ENCODE measurements around the gene CPXM1. TPM values are rescaled to one million over a fixed set of nuclear protein-coding genes. Genes with fewer than 3 reads are reported as not detected.

Gene CPXM1
- total and polyA plus RNA-seq, 10 of the 15 experiments (the other 5 are each of a cell fraction or from before 2014, with no cell fraction given), result 0.22 to 3.9 (median 0.63) TPM; not detected in 2

DNA sequence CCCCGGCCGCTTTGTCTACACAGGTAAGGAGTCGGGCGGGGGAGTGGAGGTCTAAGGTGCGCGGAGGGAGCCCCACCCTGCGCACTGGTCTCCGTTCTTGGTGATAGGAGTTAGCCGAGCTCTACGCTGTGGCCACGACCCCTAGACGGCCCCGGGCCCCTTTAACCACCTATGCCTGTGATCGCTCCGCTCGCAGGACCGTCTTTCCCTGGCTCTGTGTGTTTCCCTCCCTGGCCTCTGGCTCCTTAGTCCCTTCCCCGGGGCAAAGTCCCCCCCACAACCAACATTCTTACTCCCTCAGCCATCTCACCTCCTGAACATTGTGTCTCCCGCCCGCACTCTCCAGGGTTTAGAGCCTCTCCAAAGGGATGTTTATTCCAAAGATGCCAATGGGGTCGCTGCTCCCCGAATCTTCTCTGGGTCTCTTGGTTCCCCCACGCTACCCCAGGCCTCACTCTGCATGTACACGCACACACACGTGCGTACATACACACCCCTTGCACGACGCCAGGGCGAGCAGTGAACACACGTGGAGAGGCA lies 50.4 kb downstream of the CPXM1 start:
- no peaks in the 10 kb centered on the region; the same call in 2 of the 3 replicates for H3K9me3 ChIP-seq (replicated peaks; ENCODE audit: control insufficient read depth, insufficient read depth, low read length)
- ChIA-PET POLR2A (no interaction called here), RAD21 (ENCODE audit: unreplicated experiment) (no interaction called here), SMC1A (ENCODE audit: uncharacterized antibody, unreplicated experiment) (no interaction called here), CTCF (no interaction called here)
- no peak for FAIRE-seq
- H2AFZ ChIP-seq (ENCODE audit: control insufficient read depth, low read depth, low read length), result no peak overlapping the region
- H3K9ac ChIP-seq (ENCODE audit: control insufficient read depth, insufficient read depth, low read length), result no peak overlapping the region
- 41% methylated on average over 28 of the region's 30 CpGs for WGBS (ENCODE audit: insufficient coverage, insufficient replicate concordance, low lambda C conversion rate, missing lambda C conversion rate)
- H3K4me3 ChIP-seq, result no peak overlapping the region
- peaks cover 9 to 12% of the 10 kb centered on the region in 2 experiments for H3K27me3 ChIP-seq (replicated peaks in 1 of 2; ENCODE audit: control insufficient read depth in 2 of 2, insufficient read depth in 2 of 2, low read length in 1 of 2)
- no peak for DNase-seq (ENCODE audit: low read depth, low spot score)
- H3K4me2 ChIP-seq (ENCODE audit: control insufficient read depth, insufficient read depth), result no peak overlapping the region
- ATAC-seq, result no peak; the same call in 2 of the 3 replicates
- intact Hi-C loops (cut with micrococcal nuclease; ENCODE audit: unreplicated experiment) (loop anchor here (5.0 to 10.0 kb wide), 2 partner anchors 65 to 252 kb away; no protein-coding TSS in a partner anchor), in situ Hi-C loops (cut with MboI) (no loop called here)
- H3K27ac ChIP-seq (ENCODE audit: control insufficient read depth, insufficient read depth), result no peak overlapping the region
- no peaks in the 10 kb centered on the region for H4K20me1 ChIP-seq (ENCODE audit: control insufficient read depth, insufficient read depth)
- H3K4me1 ChIP-seq (ENCODE audit: control insufficient read depth, insufficient read depth, low read length), result peaks cover 6% of the 10 kb centered on the region
- TF ChIP-seq SMC3 (IDR thresholded peaks at IDR 0.05; ENCODE audit: borderline replicate concordance, low read length) (no peak), CBX3 (IDR thresholded peaks at IDR 0.05; ENCODE audit: borderline replicate concordance, low read depth) (no peak), MEF2A (IDR thresholded peaks at IDR 0.05; ENCODE audit: insufficient read depth, low read depth, low read length) (no peak), CHD2 (IDR thresholded peaks at IDR 0.05; ENCODE audit: borderline replicate concordance, low read depth, low read length) (no peak), RCOR1 (conservative IDR thresholded peaks at IDR 0.05; ENCODE audit: low read depth, low read length) (no peak), MYC (IDR thresholded peaks at IDR 0.05; ENCODE audit: insufficient read depth, insufficient read length, insufficient replicate concordance, low read length, severe bottlenecking) (no peak), KLF5 (IDR thresholded peaks at IDR 0.05; ENCODE audit: partially characterized antibody) (no peak), NBN (IDR thresholded peaks at IDR 0.05) (no peak), RELA (IDR thresholded peaks at IDR 0.05; ENCODE audit: borderline replicate concordance, partially characterized antibody) (no peak)
- TF ChIP-seq, protein P1, sequence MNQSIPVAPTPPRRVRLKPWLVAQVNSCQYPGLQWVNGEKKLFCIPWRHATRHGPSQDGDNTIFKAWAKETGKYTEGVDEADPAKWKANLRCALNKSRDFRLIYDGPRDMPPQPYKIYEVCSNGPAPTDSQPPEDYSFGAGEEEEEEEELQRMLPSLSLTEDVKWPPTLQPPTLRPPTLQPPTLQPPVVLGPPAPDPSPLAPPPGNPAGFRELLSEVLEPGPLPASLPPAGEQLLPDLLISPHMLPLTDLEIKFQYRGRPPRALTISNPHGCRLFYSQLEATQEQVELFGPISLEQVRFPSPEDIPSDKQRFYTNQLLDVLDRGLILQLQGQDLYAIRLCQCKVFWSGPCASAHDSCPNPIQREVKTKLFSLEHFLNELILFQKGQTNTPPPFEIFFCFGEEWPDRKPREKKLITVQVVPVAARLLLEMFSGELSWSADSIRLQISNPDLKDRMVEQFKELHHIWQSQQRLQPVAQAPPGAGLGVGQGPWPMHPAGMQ (IDR thresholded peaks at IDR 0.05; ENCODE audit: borderline replicate concordance), result no peak
- TF ChIP-seq, protein P2, sequence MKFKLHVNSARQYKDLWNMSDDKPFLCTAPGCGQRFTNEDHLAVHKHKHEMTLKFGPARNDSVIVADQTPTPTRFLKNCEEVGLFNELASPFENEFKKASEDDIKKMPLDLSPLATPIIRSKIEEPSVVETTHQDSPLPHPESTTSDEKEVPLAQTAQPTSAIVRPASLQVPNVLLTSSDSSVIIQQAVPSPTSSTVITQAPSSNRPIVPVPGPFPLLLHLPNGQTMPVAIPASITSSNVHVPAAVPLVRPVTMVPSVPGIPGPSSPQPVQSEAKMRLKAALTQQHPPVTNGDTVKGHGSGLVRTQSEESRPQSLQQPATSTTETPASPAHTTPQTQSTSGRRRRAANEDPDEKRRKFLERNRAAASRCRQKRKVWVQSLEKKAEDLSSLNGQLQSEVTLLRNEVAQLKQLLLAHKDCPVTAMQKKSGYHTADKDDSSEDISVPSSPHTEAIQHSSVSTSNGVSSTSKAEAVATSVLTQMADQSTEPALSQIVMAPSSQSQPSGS (IDR thresholded peaks at IDR 0.05; ENCODE audit: low read length), result no peak
- TF ChIP-seq, protein P3, sequence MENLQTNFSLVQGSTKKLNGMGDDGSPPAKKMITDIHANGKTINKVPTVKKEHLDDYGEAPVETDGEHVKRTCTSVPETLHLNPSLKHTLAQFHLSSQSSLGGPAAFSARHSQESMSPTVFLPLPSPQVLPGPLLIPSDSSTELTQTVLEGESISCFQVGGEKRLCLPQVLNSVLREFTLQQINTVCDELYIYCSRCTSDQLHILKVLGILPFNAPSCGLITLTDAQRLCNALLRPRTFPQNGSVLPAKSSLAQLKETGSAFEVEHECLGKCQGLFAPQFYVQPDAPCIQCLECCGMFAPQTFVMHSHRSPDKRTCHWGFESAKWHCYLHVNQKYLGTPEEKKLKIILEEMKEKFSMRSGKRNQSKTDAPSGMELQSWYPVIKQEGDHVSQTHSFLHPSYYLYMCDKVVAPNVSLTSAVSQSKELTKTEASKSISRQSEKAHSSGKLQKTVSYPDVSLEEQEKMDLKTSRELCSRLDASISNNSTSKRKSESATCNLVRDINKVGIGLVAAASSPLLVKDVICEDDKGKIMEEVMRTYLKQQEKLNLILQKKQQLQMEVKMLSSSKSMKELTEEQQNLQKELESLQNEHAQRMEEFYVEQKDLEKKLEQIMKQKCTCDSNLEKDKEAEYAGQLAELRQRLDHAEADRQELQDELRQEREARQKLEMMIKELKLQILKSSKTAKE (IDR thresholded peaks at IDR 0.05; ENCODE audit: low read depth, poor library complexity, severe bottlenecking), result no peak
- no TSS peak for BruUV-seq (replicated peaks)
- no peaks in the 10 kb centered on the region for H3K36me3 ChIP-seq (ENCODE audit: control insufficient read depth in 2 of 2, insufficient read depth in 2 of 2, low read length in 1 of 2)
- no peaks in the 10 kb centered on the region for H3K79me2 ChIP-seq (ENCODE audit: control insufficient read depth, insufficient read depth, low read length)
